ENCODE data around the gene BTBD19.

Gene BTBD19

GRCh38 chr1:44827197-44828002, 19.1 kb downstream of the BTBD19 start:
- no peak for TF ChIP-seq CTCF (IDR thresholded peaks at IDR 0.05; ENCODE audit: low read length, missing control alignments)
- DNase-seq (ENCODE audit: low read depth) = no peak
- no peak overlapping the region for H3K4me3 ChIP-seq (replicated peaks; ENCODE audit: low read depth, low read length)

- no peak for TF ChIP-seq CTCF (IDR thresholded peaks at IDR 0.05; ENCODE audit: low read length, missing control alignments)
- no peak overlapping the region for H3K4me3 ChIP-seq (replicated peaks; ENCODE audit: low read depth, low read length)
- no peak for DNase-seq (ENCODE audit: low read depth)
Measured at GRCh38 chr1:44828003-44828651, 19.8 kb downstream of the BTBD19 start.

- no peak for DNase-seq (ENCODE audit: low read depth)
- H3K4me3 ChIP-seq (replicated peaks; ENCODE audit: low read depth, low read length) = no peak overlapping the region
- TF ChIP-seq CTCF (IDR thresholded peaks at IDR 0.05; ENCODE audit: low read length, missing control alignments) = no peak
Measured at GRCh38 chr1:44828841-44829440, 20.6 kb downstream of the BTBD19 start.

GRCh38 chr1:44829506-44830384, 21.4 kb downstream of the BTBD19 start:
- DNase-seq (ENCODE audit: low read depth) = no peak
- no peak overlapping the region for H3K4me3 ChIP-seq (replicated peaks; ENCODE audit: low read depth, low read length)
- TF ChIP-seq CTCF (IDR thresholded peaks at IDR 0.05; ENCODE audit: low read length, missing control alignments) = no peak

- DNase-seq (ENCODE audit: low read depth) = no peak
- no peak overlapping the region for H3K4me3 ChIP-seq (replicated peaks; ENCODE audit: low read depth, low read length)
- TF ChIP-seq CTCF (IDR thresholded peaks at IDR 0.05; ENCODE audit: low read length, missing control alignments) = no peak
Measured at GRCh38 chr1:44830900-44831304, 22.6 kb downstream of the BTBD19 start.

- no peak for TF ChIP-seq CTCF (IDR thresholded peaks at IDR 0.05; ENCODE audit: low read length, missing control alignments)
- DNase-seq (ENCODE audit: low read depth) = no peak
- H3K4me3 ChIP-seq (replicated peaks; ENCODE audit: low read depth, low read length) = no peak overlapping the region
Measured at GRCh38 chr1:44831516-44831915, 23.2 kb downstream of the BTBD19 start.
